ENCODE data around the gene LAD1.
A peak's percentile ranks its signal among the peaks of the same experiment; 100 is the strongest.

The LAD1 gene

GRCh38 chr1:201419256-201419655, 20.1 kb upstream of the LAD1 start:
- no peak for DNase-seq (ENCODE audit: low read depth, low spot score)

GRCh38 chr1:201418461-201418860, 19.3 kb upstream of the LAD1 start:
- no peak for DNase-seq (ENCODE audit: low read depth, low spot score)

DNA sequence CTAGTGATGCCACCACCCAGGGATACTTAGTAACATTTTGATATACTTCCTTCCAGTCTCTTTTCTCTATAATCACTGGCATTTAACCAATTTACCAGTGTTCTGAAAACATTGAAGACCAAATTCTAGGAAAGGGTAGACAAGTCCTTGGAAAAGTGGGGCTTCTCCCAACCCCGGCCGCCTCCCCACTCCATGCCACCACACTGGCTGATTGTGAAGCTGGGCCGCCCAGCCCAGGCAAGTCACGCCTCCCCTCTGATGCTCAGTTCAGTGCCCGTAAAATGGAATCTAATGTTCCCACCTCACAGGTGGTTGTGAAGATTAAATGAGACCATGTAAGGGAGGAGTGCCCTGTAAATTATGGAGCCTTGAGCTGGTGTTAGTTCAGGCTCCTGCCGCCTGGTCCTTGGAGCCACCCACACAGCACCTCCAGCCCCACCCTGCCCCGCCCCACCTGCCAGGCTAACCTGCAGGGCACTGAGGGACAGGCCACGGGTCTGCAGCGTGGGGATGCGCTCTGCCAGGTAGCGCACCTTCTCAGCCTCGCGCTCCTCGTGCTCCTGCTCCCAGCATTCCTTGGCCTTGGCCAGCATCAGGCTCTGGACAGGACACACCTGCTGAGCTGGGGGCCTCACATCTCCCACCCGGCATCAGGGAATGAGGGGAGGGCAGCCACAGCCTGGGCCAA, 15.1 kb upstream of the LAD1 start:
- no peak for DNase-seq (ENCODE audit: low read depth, low spot score)

- no peak for DNase-seq (ENCODE audit: low read depth, low spot score)
These were observed 12.2 kb upstream of the LAD1 start for GRCh38 chr1:201411292-201411691.

DNA sequence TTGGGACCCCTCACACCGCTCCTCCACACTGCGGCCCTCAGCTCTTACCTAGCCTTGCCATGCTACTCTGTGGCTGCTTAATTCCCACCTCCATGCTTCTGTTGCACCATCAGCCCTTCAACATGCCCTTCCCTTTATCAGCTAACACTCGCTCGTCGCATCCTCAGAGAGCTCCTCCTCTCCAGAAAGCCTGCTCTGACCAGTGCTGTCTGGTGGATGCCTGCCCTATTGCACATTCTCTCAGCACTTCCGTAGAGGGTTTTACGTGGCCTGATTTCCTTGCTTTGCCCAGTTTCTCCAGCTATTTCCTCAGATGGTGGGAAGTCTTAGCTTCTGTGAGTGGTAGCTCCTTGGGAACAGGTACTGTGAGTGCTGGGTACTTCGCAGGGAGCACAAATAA, 10.3 kb upstream of the LAD1 start:
- DNase-seq (ENCODE audit: low read depth, low spot score), result no peak

DNA sequence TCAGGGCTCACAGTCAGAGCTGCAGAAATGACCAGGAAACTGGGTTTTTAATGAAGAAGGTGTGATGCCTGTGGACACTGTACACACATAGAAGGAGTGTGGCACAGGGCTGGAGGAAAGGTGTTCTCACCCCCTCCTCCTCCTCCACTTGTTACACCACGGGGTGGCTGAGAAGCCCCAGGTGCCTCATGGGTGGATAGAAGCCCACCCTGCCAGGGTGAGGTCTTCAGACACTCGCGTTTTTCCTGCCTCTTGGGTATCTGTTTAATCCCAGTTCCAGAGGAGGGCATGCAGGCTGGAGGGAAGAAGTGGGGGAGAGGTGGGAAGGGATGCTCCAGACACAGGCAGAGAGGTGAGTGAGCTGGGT, 9.7 kb upstream of the LAD1 start:
- DNase-seq (ENCODE audit: low read depth, low spot score), result no peak

GRCh38 chr1:201408176-201408833, 9.2 kb upstream of the LAD1 start:
- DNase-seq (ENCODE audit: low read depth, low spot score), result peak; percentile 18

- DNase-seq (ENCODE audit: low read depth, low spot score), result no peak
These were observed 7.8 kb upstream of the LAD1 start for GRCh38 chr1:201406831-201407406.

GRCh38 chr1:201405484-201405831, 6.3 kb upstream of the LAD1 start:
- DNase-seq (ENCODE audit: low read depth, low spot score), result no peak

DNA sequence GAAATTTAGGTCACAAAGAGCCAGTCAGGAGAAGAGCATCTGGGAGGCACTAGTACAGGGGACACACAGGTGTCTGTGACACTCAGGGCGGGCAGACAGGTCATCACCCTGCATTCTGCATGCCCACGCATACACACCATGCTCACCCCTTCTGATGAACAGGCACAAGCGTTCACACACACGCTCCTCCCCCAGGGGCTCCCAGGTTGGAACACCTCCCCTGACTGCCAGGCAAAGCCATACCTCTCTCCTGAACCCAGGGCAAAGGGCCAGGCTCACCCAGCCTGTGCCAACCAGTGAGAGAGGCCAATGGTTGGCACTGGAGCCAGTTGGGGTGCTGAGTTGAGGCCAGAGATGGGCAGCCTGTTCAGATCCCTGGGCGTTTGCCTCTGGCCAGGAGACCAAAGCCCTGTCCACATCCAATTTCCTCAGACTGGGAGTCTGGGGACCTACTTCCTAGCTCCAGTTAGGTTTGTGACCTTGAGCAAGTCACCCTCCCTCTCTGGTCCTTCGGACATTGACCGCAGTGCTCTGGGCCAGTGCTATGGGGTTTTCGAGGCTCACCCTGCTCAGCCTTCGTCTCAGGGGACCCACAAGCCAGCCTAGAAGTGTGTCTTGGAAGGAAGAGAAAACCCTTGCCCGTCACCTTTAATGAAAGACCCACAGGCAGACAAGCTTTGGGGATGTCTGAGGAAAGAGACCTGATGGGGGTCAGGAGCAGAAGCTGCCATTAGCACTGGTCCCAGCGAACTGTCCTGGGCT, 5.8 kb upstream of the LAD1 start:
- no peak for DNase-seq (ENCODE audit: low read depth, low spot score)

GRCh38 chr1:201404055-201404454, 4.9 kb upstream of the LAD1 start:
- no peak for DNase-seq (ENCODE audit: low read depth, low spot score)

GRCh38 chr1:201403359-201403758, 4.2 kb upstream of the LAD1 start:
- no peak for DNase-seq (ENCODE audit: low read depth, low spot score)

DNA sequence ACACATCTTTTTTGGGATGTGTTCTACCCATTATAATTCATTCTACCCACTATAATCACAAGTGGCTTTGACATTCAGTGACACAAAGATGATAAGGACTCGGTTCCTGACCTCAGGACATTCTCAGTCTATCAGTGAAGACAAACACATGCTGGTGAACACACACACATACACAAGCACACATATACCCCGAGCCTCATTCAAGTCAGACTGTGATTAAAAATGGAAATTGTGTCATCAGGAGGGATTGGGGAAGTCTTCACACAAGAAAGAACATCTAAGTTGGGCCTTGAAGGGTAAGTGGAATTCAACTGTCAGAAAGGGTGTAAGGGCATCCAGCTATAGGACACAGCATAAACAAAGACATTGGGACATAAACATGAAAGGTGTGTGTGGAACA, 2.6 kb upstream of the LAD1 start:
- DNase-seq (ENCODE audit: low read depth, low spot score), result no peak

DNA sequence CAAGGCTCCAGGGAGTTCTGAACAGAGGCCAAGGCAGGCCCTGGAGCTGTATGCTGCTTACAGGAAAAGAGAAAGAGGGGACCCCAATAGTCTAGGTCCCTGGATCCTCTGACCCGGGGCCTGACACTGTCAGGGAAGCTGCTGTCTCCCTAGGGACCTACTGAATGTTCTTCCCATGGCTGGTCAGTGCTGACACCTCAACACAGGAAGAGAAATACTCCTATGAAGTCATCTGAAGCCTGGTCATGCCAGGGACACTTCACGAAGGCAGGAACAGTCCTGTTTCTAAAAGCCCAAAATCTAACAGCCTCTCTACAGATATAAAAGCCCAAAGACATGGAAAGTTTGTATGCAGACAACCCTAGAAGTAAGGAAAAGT, 1.7 kb upstream of the LAD1 start:
- DNase-seq (ENCODE audit: low read depth, low spot score), result no peak

DNA sequence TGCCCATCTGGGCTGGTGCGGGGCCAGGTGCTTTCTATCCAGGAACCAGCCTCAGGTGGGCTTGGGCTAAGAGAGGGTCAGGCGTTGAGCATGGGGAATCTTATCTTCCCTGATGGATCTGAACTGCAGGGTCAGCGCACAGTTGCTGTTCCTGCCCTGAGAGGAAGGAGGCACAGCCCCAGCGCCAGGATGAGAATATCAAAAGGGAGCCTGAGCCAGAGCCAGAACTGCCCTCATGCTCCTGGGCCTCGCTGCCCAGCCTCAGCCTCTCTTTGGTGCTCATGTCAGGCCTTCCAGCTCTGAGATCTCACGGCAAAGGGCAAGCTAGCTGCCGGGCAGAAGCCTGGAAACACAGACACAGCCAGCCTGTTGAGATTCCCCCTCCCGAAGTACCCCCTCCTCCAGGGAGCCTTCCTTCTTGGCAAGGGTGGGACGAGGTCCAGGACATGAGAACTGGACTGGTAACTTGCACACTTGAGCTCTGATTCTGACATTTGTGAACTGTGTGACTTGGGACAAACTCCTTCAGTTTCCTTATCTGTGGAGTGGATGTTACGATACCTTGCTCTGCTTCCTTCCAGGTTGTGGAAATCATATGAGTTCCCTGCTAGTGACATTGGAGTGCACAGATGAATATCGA, 1.2 kb upstream of the LAD1 start:
- no peak for DNase-seq (ENCODE audit: low read depth, low spot score)

GRCh38 chr1:201399352-201400126, 415 bp upstream of the LAD1 start:
- no peak for DNase-seq (ENCODE audit: low read depth, low spot score)

DNA sequence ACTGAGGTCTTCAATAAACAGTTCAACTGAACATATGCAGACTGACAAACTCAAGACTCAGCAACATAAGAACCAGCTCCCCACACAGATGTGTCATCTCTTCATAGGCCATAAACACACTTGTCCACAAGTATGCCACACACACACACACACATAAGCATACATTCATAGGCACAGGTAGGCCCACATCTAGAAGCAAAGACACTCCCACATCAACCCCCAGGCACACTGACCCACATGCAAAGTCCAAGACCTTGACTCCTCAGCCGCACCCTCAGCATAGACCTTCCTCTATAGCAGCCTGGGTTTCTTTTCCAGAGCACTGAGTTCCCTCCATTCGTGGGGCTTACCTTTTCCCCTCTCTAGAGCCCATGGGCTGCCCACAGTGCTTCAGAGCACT, 1.4 kb downstream of the LAD1 start:
- DNase-seq (ENCODE audit: low read depth, low spot score), result no peak

GRCh38 chr1:201396861-201397464, 2.2 kb downstream of the LAD1 start:
- no peak for DNase-seq (ENCODE audit: low read depth, low spot score)

- no peak for DNase-seq (ENCODE audit: low read depth, low spot score)
These were observed 3.2 kb downstream of the LAD1 start for GRCh38 chr1:201395936-201396335.

- DNase-seq (ENCODE audit: low read depth, low spot score), result no peak
These were observed 4.5 kb downstream of the LAD1 start for GRCh38 chr1:201394591-201394990.

- DNase-seq (ENCODE audit: low read depth, low spot score), result no peak
These were observed 6.0 kb downstream of the LAD1 start for GRCh38 chr1:201393076-201393475.
